ENCODE results near the gene TRAF1. TPM values are rescaled to one million over a fixed set of nuclear protein-coding genes. Genes with fewer than 3 reads are reported as not detected.

TRAF1 gene
- total and polyA plus RNA-seq, 2 of the 13 experiments (the other 11 are each of a cell fraction or from before 2014, with no cell fraction given): 0.44 to 1.0 TPM

GRCh38 chr9:120934281-120934680 lies 7.7 kb upstream of the TRAF1 start (continued):
- no peak for TF ChIP-seq GRHL1 (CRISPR knock-in tag; conservative IDR thresholded peaks at IDR 0.05)
- no peak for TF ChIP-seq ZBTB1 (CRISPR knock-in tag; IDR thresholded peaks at IDR 0.05; ENCODE audit: borderline replicate concordance)

DNA sequence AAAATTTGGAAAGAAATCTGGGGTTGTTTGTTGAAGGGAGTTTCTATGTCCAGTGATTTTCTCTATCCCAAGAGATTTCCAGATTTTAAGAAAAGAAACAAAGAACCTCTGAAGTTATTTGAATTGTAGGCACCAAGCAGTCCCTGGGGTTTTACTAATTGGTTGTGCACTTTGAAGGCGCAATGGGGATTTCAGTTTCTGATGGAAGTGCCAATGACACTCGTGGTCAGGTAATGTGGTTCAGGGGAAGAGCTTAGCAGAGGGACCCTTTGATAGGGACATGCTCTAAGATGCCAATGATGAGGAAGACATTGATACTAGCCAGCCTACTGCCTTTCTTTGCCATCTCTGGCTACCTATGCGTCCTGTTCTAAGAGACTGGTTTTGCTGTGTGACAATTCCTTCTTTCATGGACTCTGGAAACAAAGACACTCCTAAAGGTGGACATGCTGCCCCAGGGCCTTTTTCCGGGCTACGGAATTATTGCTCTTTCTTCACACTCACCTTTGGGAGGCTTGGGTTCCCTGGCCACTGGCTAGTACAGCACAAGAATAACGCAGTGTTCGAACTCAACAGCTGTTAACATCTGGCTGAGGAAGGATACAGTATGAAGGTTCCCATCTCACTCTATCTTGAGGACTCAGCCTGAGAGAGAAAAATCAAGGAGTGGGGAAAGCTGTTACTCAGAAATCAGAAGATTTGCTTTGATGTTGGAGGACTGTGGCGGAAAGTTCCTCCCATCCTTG lies 6.9 kb upstream of the TRAF1 start:
- Histone ChIP-seq H3K36me3 (replicated peaks in 1 of 2; ENCODE audit: control insufficient read depth in 1 of 2, insufficient read depth in 2 of 2, low read length in 2 of 2) (no peaks in the 10 kb centered on the region), H3K9me3 (ENCODE audit: low read length) (no peaks in the 10 kb centered on the region), H3K4me3 (replicated peaks in 1 of 3; ENCODE audit: insufficient read depth in 1 of 3, low read depth in 2 of 3, low read length in 3 of 3) (no peak overlapping the region), H3K79me2 (ENCODE audit: insufficient read depth, low read length) (no peaks in the 10 kb centered on the region), H3K27me3 (ENCODE audit: control insufficient read depth in 1 of 2, insufficient read depth in 2 of 2, low read length in 2 of 2) (no peaks in the 10 kb centered on the region), H2AFZ (ENCODE audit: low read length) (no peak overlapping the region), H3K4me2 (ENCODE audit: low read depth, low read length) (no peak overlapping the region), H4K20me1 (ENCODE audit: insufficient read depth, low read length) (no peaks in the 10 kb centered on the region), H3K4me1 (ENCODE audit: insufficient read depth, low read length) (peaks cover 28% of the 10 kb centered on the region), H3K9ac (ENCODE audit: insufficient read depth, low read depth, low read length) (no peak overlapping the region), H3K27ac (ENCODE audit: extremely low read length, insufficient read depth, low read length) (no peak overlapping the region)
- in situ Hi-C loops (cut with HindIII; ENCODE audit: extremely low pct_ligation_motif_present, low pct_unique_long_range_greater_than_20kb) (no loop called here), intact Hi-C loops (cut with micrococcal nuclease; ENCODE audit: unreplicated experiment) (no loop called here)
- no TSS peak for BruUV-seq (replicated peaks)
- FAIRE-seq: no peak
- 78% methylated on average over 8 of the region's 8 CpGs for WGBS (ENCODE audit: low lambda C conversion rate)
- POLR2A ChIA-PET: interaction anchor here (1.0 kb wide), 1 partner anchor 141 kb away, joined by 3 read pairs; the partner anchor contains the start of gene FBXW2
- CTCF ChIA-PET (ENCODE audit: low intra/inter-chr PET ratio, low total read pairs): interaction anchor here (1.3 kb wide), 1 partner anchor 178 kb away, joined by 3 read pairs; no protein-coding TSS in a partner anchor
- ATAC-seq: no peak
- no peak for DNase-seq (ENCODE audit: low spot score)
- TF ChIP-seq, protein P1, sequence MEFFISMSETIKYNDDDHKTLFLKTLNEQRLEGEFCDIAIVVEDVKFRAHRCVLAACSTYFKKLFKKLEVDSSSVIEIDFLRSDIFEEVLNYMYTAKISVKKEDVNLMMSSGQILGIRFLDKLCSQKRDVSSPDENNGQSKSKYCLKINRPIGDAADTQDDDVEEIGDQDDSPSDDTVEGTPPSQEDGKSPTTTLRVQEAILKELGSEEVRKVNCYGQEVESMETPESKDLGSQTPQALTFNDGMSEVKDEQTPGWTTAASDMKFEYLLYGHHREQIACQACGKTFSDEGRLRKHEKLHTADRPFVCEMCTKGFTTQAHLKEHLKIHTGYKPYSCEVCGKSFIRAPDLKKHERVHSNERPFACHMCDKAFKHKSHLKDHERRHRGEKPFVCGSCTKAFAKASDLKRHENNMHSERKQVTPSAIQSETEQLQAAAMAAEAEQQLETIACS (CRISPR knock-in tag; IDR thresholded peaks at IDR 0.05): no peak
- TF ChIP-seq ZNF143 (CRISPR knock-in tag; IDR thresholded peaks at IDR 0.05) (no peak), JUN (CRISPR knock-in tag; IDR thresholded peaks at IDR 0.05) (no peak), LCORL (IDR thresholded peaks at IDR 0.05) (no peak), LCORL (CRISPR knock-in tag; IDR thresholded peaks at IDR 0.05) (no peak), ZMYM2 (CRISPR knock-in tag; IDR thresholded peaks at IDR 0.05) (no peak), SP140L (CRISPR knock-in tag; IDR thresholded peaks at IDR 0.05; ENCODE audit: borderline replicate concordance) (no peak), NCOA2 (CRISPR knock-in tag; IDR thresholded peaks at IDR 0.05) (no peak), ZNF614 (CRISPR knock-in tag; IDR thresholded peaks at IDR 0.05; ENCODE audit: borderline replicate concordance) (no peak), MXD1 (CRISPR knock-in tag; IDR thresholded peaks at IDR 0.05) (no peak), EEA1 (CRISPR knock-in tag; IDR thresholded peaks at IDR 0.05; ENCODE audit: borderline replicate concordance) (no peak), ZFAT (CRISPR knock-in tag; conservative IDR thresholded peaks at IDR 0.05) (no peak), ARID2 (CRISPR knock-in tag; IDR thresholded peaks at IDR 0.05; ENCODE audit: borderline replicate concordance) (no peak)
- TF ChIP-seq, protein P2, sequence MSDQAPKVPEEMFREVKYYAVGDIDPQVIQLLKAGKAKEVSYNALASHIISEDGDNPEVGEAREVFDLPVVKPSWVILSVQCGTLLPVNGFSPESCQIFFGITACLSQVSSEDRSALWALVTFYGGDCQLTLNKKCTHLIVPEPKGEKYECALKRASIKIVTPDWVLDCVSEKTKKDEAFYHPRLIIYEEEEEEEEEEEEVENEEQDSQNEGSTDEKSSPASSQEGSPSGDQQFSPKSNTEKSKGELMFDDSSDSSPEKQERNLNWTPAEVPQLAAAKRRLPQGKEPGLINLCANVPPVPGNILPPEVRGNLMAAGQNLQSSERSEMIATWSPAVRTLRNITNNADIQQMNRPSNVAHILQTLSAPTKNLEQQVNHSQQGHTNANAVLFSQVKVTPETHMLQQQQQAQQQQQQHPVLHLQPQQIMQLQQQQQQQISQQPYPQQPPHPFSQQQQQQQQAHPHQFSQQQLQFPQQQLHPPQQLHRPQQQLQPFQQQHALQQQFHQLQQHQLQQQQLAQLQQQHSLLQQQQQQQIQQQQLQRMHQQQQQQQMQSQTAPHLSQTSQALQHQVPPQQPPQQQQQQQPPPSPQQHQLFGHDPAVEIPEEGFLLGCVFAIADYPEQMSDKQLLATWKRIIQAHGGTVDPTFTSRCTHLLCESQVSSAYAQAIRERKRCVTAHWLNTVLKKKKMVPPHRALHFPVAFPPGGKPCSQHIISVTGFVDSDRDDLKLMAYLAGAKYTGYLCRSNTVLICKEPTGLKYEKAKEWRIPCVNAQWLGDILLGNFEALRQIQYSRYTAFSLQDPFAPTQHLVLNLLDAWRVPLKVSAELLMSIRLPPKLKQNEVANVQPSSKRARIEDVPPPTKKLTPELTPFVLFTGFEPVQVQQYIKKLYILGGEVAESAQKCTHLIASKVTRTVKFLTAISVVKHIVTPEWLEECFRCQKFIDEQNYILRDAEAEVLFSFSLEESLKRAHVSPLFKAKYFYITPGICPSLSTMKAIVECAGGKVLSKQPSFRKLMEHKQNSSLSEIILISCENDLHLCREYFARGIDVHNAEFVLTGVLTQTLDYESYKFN (CRISPR knock-in tag; conservative IDR thresholded peaks at IDR 0.05): no peak

Data from HepG2 (cell line).